ENCODE results near the gene UBE2G1. TPM values are rescaled to one million over a fixed set of nuclear protein-coding genes. Genes with fewer than 3 reads are reported as not detected.

Gene UBE2G1
- total and polyA plus RNA-seq, 2 of the 8 experiments (the other 6 are each of a cell fraction or from before 2014, with no cell fraction given), result 73.9 to 170 TPM

DNA sequence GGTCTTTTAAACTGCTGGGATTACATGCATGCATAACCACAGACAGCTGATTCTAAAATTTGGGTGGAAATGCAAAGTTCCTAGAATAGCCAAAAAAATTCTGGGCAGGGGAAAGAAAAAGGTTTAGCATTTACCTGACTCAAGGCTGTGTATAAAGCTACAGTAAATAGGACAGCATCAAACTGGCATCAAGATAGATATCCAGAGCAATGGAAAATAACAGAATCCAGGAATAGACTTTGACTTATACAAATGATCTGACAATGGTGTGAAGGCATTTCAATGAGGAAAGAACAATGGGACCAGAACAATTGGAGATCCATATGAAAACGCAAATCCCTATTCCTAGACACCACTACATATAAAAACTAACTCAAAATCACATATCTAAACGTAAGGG, 115.6 kb downstream of the UBE2G1 start (continued):
- TF ChIP-seq TAF7 (optimal IDR thresholded peaks at IDR 0.05; ENCODE audit: borderline replicate concordance, low read depth, low read length) (no peak), GTF2F1 (IDR thresholded peaks at IDR 0.05; ENCODE audit: borderline replicate concordance, low read depth, low read length) (no peak), GABPA (IDR thresholded peaks at IDR 0.05; ENCODE audit: borderline replicate concordance, insufficient read depth, low read length) (no peak), TCF12 (IDR thresholded peaks at IDR 0.05; ENCODE audit: low read depth, low read length) (no peak), SP2 (IDR thresholded peaks at IDR 0.05; ENCODE audit: low read length) (no peak), KDM1A (IDR thresholded peaks at IDR 0.05; ENCODE audit: borderline replicate concordance, low read length) (no peak), JUN (IDR thresholded peaks at IDR 0.05; ENCODE audit: low read depth, low read length) (no peak)

Data from H1 (cell line).